ENCODE measurements around the gene CACNA1C. TPM values are rescaled to one million over a fixed set of nuclear protein-coding genes. Genes with fewer than 3 reads are reported as not detected.

The CACNA1C gene
- total RNA-seq, 2 experiments from 2014 or later: 0.05 to 0.08 TPM

GRCh38 chr12:2118061-2118460 is 65.3 kb downstream of the CACNA1C start:
- Histone ChIP-seq H3K27me3 (ENCODE audit: control insufficient read depth in 1 of 2, insufficient read depth in 2 of 2, low read length in 2 of 2) (no peaks in the 10 kb centered on the region), H3K4me3 (ENCODE audit: low read length) (no peak overlapping the region), H3K4me1 (ENCODE audit: insufficient read depth, low read length) (no peaks in the 10 kb centered on the region), H3K36me3 (ENCODE audit: insufficient read depth, low read length) (no peaks in the 10 kb centered on the region), H3K27ac (ENCODE audit: low read depth in 1 of 2, low read length in 2 of 2) (no peak overlapping the region), H3K9me3 (ENCODE audit: control insufficient read depth in 1 of 2, insufficient read depth in 1 of 2, low read length in 2 of 2) (peaks cover 0 to 14% of the 10 kb centered on the region in 2 experiments)
- TF ChIP-seq CTCF (IDR thresholded peaks at IDR 0.05): no peak
- Mint-ChIP-seq H3K4me3 (no peak overlapping the region), H3K4me1 (ENCODE audit: low read depth) (no peaks in the 10 kb centered on the region), H3K27me3 (no peaks in the 10 kb centered on the region), H3K27ac (no peak overlapping the region), H3K36me3 (ENCODE audit: low read depth) (no peaks in the 10 kb centered on the region), H3K9me3 (no peaks in the 10 kb centered on the region)
- intact Hi-C loops (cut with DNase I, micrococcal nuclease): no loop called here
- ATAC-seq (ENCODE audit: poor library complexity) (no peak), DNase-seq (no peak)
- ChIA-PET CTCF (no interaction called here), POLR2A (no interaction called here)

- no peaks in the 10 kb centered on the region for H3K27me3 ChIP-seq (ENCODE audit: control insufficient read depth in 1 of 2, insufficient read depth in 2 of 2, low read length in 2 of 2)
- H3K4me3 ChIP-seq (ENCODE audit: low read length): no peak overlapping the region
- Mint-ChIP-seq H3K9me3 (no peaks in the 10 kb centered on the region), H3K4me1 (ENCODE audit: low read depth) (no peaks in the 10 kb centered on the region), H3K36me3 (ENCODE audit: low read depth) (no peaks in the 10 kb centered on the region), H3K4me3 (no peak overlapping the region), H3K27me3 (no peaks in the 10 kb centered on the region), H3K27ac (no peak overlapping the region)
- intact Hi-C loops (cut with DNase I, micrococcal nuclease): no loop called here
- no peaks in the 10 kb centered on the region for H3K36me3 ChIP-seq (ENCODE audit: insufficient read depth, low read length)
- H3K9me3 ChIP-seq (ENCODE audit: control insufficient read depth in 1 of 2, insufficient read depth in 1 of 2, low read length in 2 of 2): peaks cover 0 to 14% of the 10 kb centered on the region in 2 experiments
- H3K4me1 ChIP-seq (ENCODE audit: insufficient read depth, low read length): no peaks in the 10 kb centered on the region
- TF ChIP-seq CTCF (IDR thresholded peaks at IDR 0.05): no peak
- POLR2A ChIA-PET: no interaction called here
- DNase-seq (no peak), ATAC-seq (ENCODE audit: poor library complexity) (no peak)
- no peak overlapping the region for H3K27ac ChIP-seq (ENCODE audit: low read depth in 1 of 2, low read length in 2 of 2)
- CTCF ChIA-PET: no interaction called here
These were observed 65.9 kb downstream of the CACNA1C start for GRCh38 chr12:2118481-2119255.

GRCh38 chr12:2119266-2119665 is 66.5 kb downstream of the CACNA1C start:
- TF ChIP-seq CTCF (IDR thresholded peaks at IDR 0.05): no peak
- intact Hi-C loops (cut with DNase I, micrococcal nuclease): no loop called here
- Histone ChIP-seq H3K4me3 (ENCODE audit: low read length) (no peak overlapping the region), H3K27me3 (ENCODE audit: control insufficient read depth in 1 of 2, insufficient read depth in 2 of 2, low read length in 2 of 2) (no peaks in the 10 kb centered on the region), H3K36me3 (ENCODE audit: insufficient read depth, low read length) (no peaks in the 10 kb centered on the region), H3K9me3 (ENCODE audit: control insufficient read depth in 1 of 2, insufficient read depth in 1 of 2, low read length in 2 of 2) (peaks cover 0 to 9% of the 10 kb centered on the region in 2 experiments), H3K27ac (ENCODE audit: low read depth in 1 of 2, low read length in 2 of 2) (no peak overlapping the region), H3K4me1 (ENCODE audit: insufficient read depth, low read length) (no peaks in the 10 kb centered on the region)
- Mint-ChIP-seq H3K27me3 (no peaks in the 10 kb centered on the region), H3K9me3 (no peaks in the 10 kb centered on the region), H3K4me3 (no peak overlapping the region), H3K27ac (no peak overlapping the region), H3K4me1 (ENCODE audit: low read depth) (no peaks in the 10 kb centered on the region), H3K36me3 (ENCODE audit: low read depth) (no peaks in the 10 kb centered on the region)
- no peak for ATAC-seq (ENCODE audit: poor library complexity)
- CTCF ChIA-PET: no interaction called here
- POLR2A ChIA-PET: no interaction called here
- DNase-seq: no peak

Measured in CD4-positive, alpha-beta T cell (primary cell).